GM10266 (cell line): ENCODE data around the gene TNFSF18.

Experiments used
- DNase-seq: peaks from one replicate; pipeline ENCODE4 v3.0.0; 2012; ENCODE audit errors: extremely low spot score
- CTCF ChIP-seq: IDR thresholded peaks from 2 replicates; pipeline ENCODE4 v1.5.1; 2012; ENCODE audit warnings: mild to moderate bottlenecking, low read depth; ENCODE audit not compliant: control insufficient read depth, insufficient read depth; ENCODE audit errors: missing control alignments

Gene TNFSF18

GRCh38 chr1:173050865-173051264, at the start of gene TNFSF18:
Gene TNFSF18, minus strand, starts transcription at chr1:173050941. Its CDS starts 45 bp downstream, at chr1:173050896.
- DNase-seq, result no peak
- TF ChIP-seq CTCF, result no peak

- no peak for TF ChIP-seq CTCF
- no peak for DNase-seq
Observed at GRCh38 chr1:173099166-173099565, 48.4 kb upstream of the TNFSF18 start.

- no peak for TF ChIP-seq CTCF
Observed at GRCh38 chr1:173098117-173098516, 47.4 kb upstream of the TNFSF18 start.

GRCh38 chr1:173097001-173097400, 46.3 kb upstream of the TNFSF18 start:
- DNase-seq, result no peak
- TF ChIP-seq CTCF, result no peak

More at GRCh38 chr1:173098117-173098516, 47.4 kb upstream of the TNFSF18 start:
- no peak for DNase-seq

GRCh38 chr1:173095632-173096031, 44.9 kb upstream of the TNFSF18 start:
- no peak for TF ChIP-seq CTCF
- no peak for DNase-seq

- TF ChIP-seq CTCF, result no peak
- no peak for DNase-seq
Observed at GRCh38 chr1:173094541-173094940, 43.8 kb upstream of the TNFSF18 start.

- no peak for DNase-seq
- TF ChIP-seq CTCF, result no peak
Observed at GRCh38 chr1:173093691-173094445, 43.1 kb upstream of the TNFSF18 start.
